Neural cell (in vitro differentiated cells): ENCODE measurements around the gene TMEM135.

Source experiments
- EP300 ChIP-seq: fragments of 450-650 bp; conservative IDR thresholded peaks from 2 replicates; pipeline ENCODE4 v1.6.1; 2014; ENCODE audit warnings: antibody characterized with exemption, mild to moderate bottlenecking, moderate library complexity; ENCODE audit not compliant: poor library complexity, severe bottlenecking
- EZH2 ChIP-seq: fragments of 200-600, 300-800 bp; shearing (Covaris generic), sonication (generic); IDR thresholded peaks from 2 replicates; pipeline ENCODE4 v1.6.1; 2014; ENCODE audit warnings: antibody characterized with exemption, low read length, borderline replicate concordance, mild to moderate bottlenecking; ENCODE audit not compliant: insufficient read depth, poor library complexity, severe bottlenecking
- POLR2AphosphoS5 ChIP-seq: IDR thresholded peaks from 2 replicates; pipeline ENCODE4 v1.6.1; 2012
- RAD21 ChIP-seq: fragments of 450-650 bp; conservative IDR thresholded peaks from 2 replicates; pipeline ENCODE4 v1.6.1; 2014; ENCODE audit warnings: antibody characterized with exemption, mild to moderate bottlenecking, moderate library complexity
- TAF1 ChIP-seq: IDR thresholded peaks from 2 replicates; pipeline ENCODE4 v1.6.1; 2012; ENCODE audit warnings: low read depth
- TF ChIP-seq, protein P1 (sequence below): fragments of 450-650 bp; IDR thresholded peaks from 2 replicates; pipeline ENCODE4 v1.5.1; 2014; ENCODE audit warnings: antibody characterized with exemption, mild to moderate bottlenecking, moderate library complexity; ENCODE audit not compliant: poor library complexity, severe bottlenecking

DNA sequence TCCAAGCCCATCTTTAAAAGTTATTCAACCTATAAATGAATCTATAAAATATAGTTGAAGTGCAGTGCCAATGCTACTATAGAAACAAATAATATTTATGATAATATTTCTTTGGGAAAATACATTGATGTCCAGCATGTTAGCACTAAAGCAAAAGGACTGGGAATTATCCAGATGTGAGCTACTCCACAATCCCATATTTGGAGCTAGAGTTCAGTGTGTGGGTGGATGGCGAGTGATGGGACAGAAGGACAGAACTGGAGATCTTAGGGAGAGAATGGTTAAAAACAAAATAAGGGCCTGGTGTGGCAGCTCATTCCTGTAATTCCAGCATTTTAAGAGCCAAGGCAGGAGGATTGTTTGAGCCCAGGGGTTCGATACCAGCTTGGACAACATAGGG, 216.8 kb downstream of the TMEM135 start:
- TF ChIP-seq, protein P1, sequence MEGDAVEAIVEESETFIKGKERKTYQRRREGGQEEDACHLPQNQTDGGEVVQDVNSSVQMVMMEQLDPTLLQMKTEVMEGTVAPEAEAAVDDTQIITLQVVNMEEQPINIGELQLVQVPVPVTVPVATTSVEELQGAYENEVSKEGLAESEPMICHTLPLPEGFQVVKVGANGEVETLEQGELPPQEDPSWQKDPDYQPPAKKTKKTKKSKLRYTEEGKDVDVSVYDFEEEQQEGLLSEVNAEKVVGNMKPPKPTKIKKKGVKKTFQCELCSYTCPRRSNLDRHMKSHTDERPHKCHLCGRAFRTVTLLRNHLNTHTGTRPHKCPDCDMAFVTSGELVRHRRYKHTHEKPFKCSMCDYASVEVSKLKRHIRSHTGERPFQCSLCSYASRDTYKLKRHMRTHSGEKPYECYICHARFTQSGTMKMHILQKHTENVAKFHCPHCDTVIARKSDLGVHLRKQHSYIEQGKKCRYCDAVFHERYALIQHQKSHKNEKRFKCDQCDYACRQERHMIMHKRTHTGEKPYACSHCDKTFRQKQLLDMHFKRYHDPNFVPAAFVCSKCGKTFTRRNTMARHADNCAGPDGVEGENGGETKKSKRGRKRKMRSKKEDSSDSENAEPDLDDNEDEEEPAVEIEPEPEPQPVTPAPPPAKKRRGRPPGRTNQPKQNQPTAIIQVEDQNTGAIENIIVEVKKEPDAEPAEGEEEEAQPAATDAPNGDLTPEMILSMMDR: no peak
- no peak for TF ChIP-seq EZH2
- TF ChIP-seq POLR2AphosphoS5: no peak
- TF ChIP-seq EP300: no peak
- TF ChIP-seq RAD21: no peak
- no peak for TF ChIP-seq TAF1
